ENCODE measurements around the gene COX20.

DNA sequence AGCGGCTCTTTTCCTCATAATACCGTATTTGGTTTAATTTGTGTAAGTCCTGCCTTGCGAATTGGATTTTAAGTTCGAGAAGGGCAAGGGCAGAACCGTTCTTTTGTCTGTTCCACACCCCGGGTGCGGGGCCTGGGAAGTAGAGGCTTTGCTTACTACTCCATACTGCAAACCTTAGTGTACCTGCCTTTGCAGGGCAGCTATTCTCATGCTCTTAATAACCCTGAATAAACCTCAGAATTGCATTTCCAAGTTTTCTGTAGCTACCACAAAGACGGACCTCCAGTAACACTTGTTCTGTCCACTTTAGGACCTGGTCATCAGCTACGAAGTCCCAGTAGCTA is 29.5 kb downstream of the COX20 start:
- TF ChIP-seq, protein P1, sequence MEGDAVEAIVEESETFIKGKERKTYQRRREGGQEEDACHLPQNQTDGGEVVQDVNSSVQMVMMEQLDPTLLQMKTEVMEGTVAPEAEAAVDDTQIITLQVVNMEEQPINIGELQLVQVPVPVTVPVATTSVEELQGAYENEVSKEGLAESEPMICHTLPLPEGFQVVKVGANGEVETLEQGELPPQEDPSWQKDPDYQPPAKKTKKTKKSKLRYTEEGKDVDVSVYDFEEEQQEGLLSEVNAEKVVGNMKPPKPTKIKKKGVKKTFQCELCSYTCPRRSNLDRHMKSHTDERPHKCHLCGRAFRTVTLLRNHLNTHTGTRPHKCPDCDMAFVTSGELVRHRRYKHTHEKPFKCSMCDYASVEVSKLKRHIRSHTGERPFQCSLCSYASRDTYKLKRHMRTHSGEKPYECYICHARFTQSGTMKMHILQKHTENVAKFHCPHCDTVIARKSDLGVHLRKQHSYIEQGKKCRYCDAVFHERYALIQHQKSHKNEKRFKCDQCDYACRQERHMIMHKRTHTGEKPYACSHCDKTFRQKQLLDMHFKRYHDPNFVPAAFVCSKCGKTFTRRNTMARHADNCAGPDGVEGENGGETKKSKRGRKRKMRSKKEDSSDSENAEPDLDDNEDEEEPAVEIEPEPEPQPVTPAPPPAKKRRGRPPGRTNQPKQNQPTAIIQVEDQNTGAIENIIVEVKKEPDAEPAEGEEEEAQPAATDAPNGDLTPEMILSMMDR (IDR thresholded peaks at IDR 0.05; ENCODE audit: poor library complexity, severe bottlenecking): no peak
- TF ChIP-seq EZH2 (IDR thresholded peaks at IDR 0.05; ENCODE audit: borderline replicate concordance, insufficient read depth, low read length, poor library complexity, severe bottlenecking) (no peak), EP300 (conservative IDR thresholded peaks at IDR 0.05; ENCODE audit: poor library complexity, severe bottlenecking) (no peak), TAF1 (IDR thresholded peaks at IDR 0.05; ENCODE audit: low read depth) (no peak), POLR2AphosphoS5 (IDR thresholded peaks at IDR 0.05) (no peak), SMC3 (conservative IDR thresholded peaks at IDR 0.05; ENCODE audit: poor library complexity) (no peak)
